GM21723 (cell line): ENCODE results near the gene DNAAF3.
A peak's percentile ranks its signal among the peaks of the same experiment; 100 is the strongest.

ENCODE experiments used
- ATAC-seq: cut with Tn5 transposase; IDR thresholded peaks from one replicate; pipeline ENCODE4 v1.9.1; 2021; ENCODE audit warnings: mild to moderate bottlenecking, moderate library complexity; ENCODE audit not compliant: unreplicated experiment

Gene DNAAF3

GRCh38 chr19:55116859-55117662 lies 49.4 kb downstream of the DNAAF3 start, which contains the start of gene PPP1R12C:
Gene PPP1R12C, minus strand, starts transcription at chr19:55117637. Its CDS starts 94 bp downstream, at chr19:55117543.
- ATAC-seq, result peak; percentile 10

- ATAC-seq, result no peak
These were observed 50.1 kb downstream of the DNAAF3 start for GRCh38 chr19:55116232-55116858.

GRCh38 chr19:55115446-55116065 lies 50.9 kb downstream of the DNAAF3 start:
- ATAC-seq, result no peak

GRCh38 chr19:55114566-55115145 lies 51.8 kb downstream of the DNAAF3 start:
- no peak for ATAC-seq

GRCh38 chr19:55113570-55114039 lies 52.8 kb downstream of the DNAAF3 start:
- no peak for ATAC-seq

- ATAC-seq, result no peak
These were observed 53.4 kb downstream of the DNAAF3 start for GRCh38 chr19:55112777-55113569.

- no peak for ATAC-seq
These were observed 54.1 kb downstream of the DNAAF3 start for GRCh38 chr19:55112246-55112776.

- no peak for ATAC-seq
These were observed 55.1 kb downstream of the DNAAF3 start for GRCh38 chr19:55111238-55111831.

- no peak for ATAC-seq
These were observed 56.7 kb downstream of the DNAAF3 start for GRCh38 chr19:55109527-55110291.
